ENCODE results near the gene HOXA6. TPM values are rescaled to one million over a fixed set of nuclear protein-coding genes. Genes with fewer than 3 reads are reported as not detected.

HOXA6 gene
- total RNA-seq, 2 experiments from 2014 or later, result not detected

- CTCF ChIA-PET, result interaction anchor here (1.1 kb wide), 1 partner anchor 1263 kb away, joined by 3 read pairs; no protein-coding TSS in a partner anchor
- Histone ChIP-seq H3K9me3 (ENCODE audit: control insufficient read depth in 1 of 2, insufficient read depth in 1 of 2, low read length in 2 of 2) (peaks cover 0 to 72% of the 10 kb centered on the region in 2 experiments), H3K27me3 (ENCODE audit: control insufficient read depth in 1 of 2, insufficient read depth in 2 of 2, low read length in 2 of 2) (peaks cover 92 to 98% of the 10 kb centered on the region in 2 experiments), H3K36me3 (ENCODE audit: insufficient read depth, low read length) (no peaks in the 10 kb centered on the region), H3K27ac (ENCODE audit: low read depth in 1 of 2, low read length in 2 of 2) (no peak overlapping the region), H3K4me3 (ENCODE audit: low read length) (peak overlapping the region; percentile 4), H3K4me1 (ENCODE audit: insufficient read depth, low read length) (peaks cover 72% of the 10 kb centered on the region)
- ATAC-seq (ENCODE audit: poor library complexity) (peak; percentile 8), DNase-seq (peak in 3 of 14 experiments; percentile 40 to 62 (median 60))
- H3K4me3 Mint-ChIP-seq, result peak overlapping the region; percentile 59
- TF ChIP-seq CTCF (IDR thresholded peaks at IDR 0.05), result no peak
- H3K27me3 Mint-ChIP-seq, result peaks cover 97% of the 10 kb centered on the region
- POLR2A ChIA-PET, result no interaction called here
- intact Hi-C loops (cut with DNase I, micrococcal nuclease), result loop anchor here in 1 of 2 experiments (1.0 to 5.0 kb wide), 2 partner anchors 954 to 1295 kb away; partner anchors contain the start of genes CBX3 and HNRNPA2B1
- peak overlapping the region; percentile 71 for H3K27ac Mint-ChIP-seq
- no peaks in the 10 kb centered on the region for H3K36me3 Mint-ChIP-seq (ENCODE audit: low read depth)
- peaks cover 73% of the 10 kb centered on the region for H3K4me1 Mint-ChIP-seq (ENCODE audit: low read depth)
- H3K9me3 Mint-ChIP-seq, result no peaks in the 10 kb centered on the region
These were observed 8.4 kb upstream of the HOXA6 start for GRCh38 chr7:27155816-27156507.

GRCh38 chr7:27154901-27155815 lies 7.6 kb upstream of the HOXA6 start:
- Mint-ChIP-seq H3K9me3 (no peaks in the 10 kb centered on the region), H3K27me3 (peaks cover 100% of the 10 kb centered on the region), H3K4me3 (peak overlapping the region; percentile 63), H3K4me1 (ENCODE audit: low read depth) (peaks cover 77% of the 10 kb centered on the region), H3K36me3 (ENCODE audit: low read depth) (no peaks in the 10 kb centered on the region), H3K27ac (peak overlapping the region; percentile 71)
- ATAC-seq (ENCODE audit: poor library complexity) (no peak), DNase-seq (peak in 4 of 14 experiments; percentile 48 to 61 (median 52))
- Histone ChIP-seq H3K36me3 (ENCODE audit: insufficient read depth, low read length) (no peaks in the 10 kb centered on the region), H3K4me3 (ENCODE audit: low read length) (no peak overlapping the region), H3K4me1 (ENCODE audit: insufficient read depth, low read length) (peaks cover 72% of the 10 kb centered on the region), H3K9me3 (ENCODE audit: control insufficient read depth in 1 of 2, insufficient read depth in 1 of 2, low read length in 2 of 2) (peaks cover 0 to 74% of the 10 kb centered on the region in 2 experiments), H3K27me3 (ENCODE audit: control insufficient read depth in 1 of 2, insufficient read depth in 2 of 2, low read length in 2 of 2) (peaks cover 93 to 97% of the 10 kb centered on the region in 2 experiments), H3K27ac (ENCODE audit: low read depth in 1 of 2, low read length in 2 of 2) (no peak overlapping the region)
- CTCF ChIA-PET, result no interaction called here
- intact Hi-C loops (cut with DNase I, micrococcal nuclease), result loop anchor here (5.0 kb wide), 3 partner anchors 32 to 953 kb away; partner anchors contain the start of genes CBX3 (in 1 of the 2), HNRNPA2B1 (in 1 of the 2) and HOXA11 (in 1 of the 2)
- TF ChIP-seq CTCF (IDR thresholded peaks at IDR 0.05), result no peak
- POLR2A ChIA-PET, result no interaction called here

- H3K4me1 Mint-ChIP-seq (ENCODE audit: low read depth), result peaks cover 71% of the 10 kb centered on the region
- CTCF ChIA-PET, result no interaction called here
- Histone ChIP-seq H3K4me3 (ENCODE audit: low read length) (no peak overlapping the region), H3K9me3 (ENCODE audit: control insufficient read depth in 1 of 2, insufficient read depth in 1 of 2, low read length in 2 of 2) (peaks cover 0 to 72% of the 10 kb centered on the region in 2 experiments), H3K36me3 (ENCODE audit: insufficient read depth, low read length) (no peaks in the 10 kb centered on the region), H3K27ac (ENCODE audit: low read depth in 1 of 2, low read length in 2 of 2) (no peak overlapping the region), H3K4me1 (ENCODE audit: insufficient read depth, low read length) (peaks cover 70% of the 10 kb centered on the region), H3K27me3 (ENCODE audit: control insufficient read depth in 1 of 2, insufficient read depth in 2 of 2, low read length in 2 of 2) (peaks cover 91 to 97% of the 10 kb centered on the region in 2 experiments)
- peak overlapping the region; percentile 8 for H3K4me3 Mint-ChIP-seq
- no peak for ATAC-seq (ENCODE audit: poor library complexity)
- POLR2A ChIA-PET, result no interaction called here
- H3K27ac Mint-ChIP-seq, result peak overlapping the region; percentile 71
- DNase-seq, result peak in 1 of 14 experiments; percentile 31
- no peak for TF ChIP-seq CTCF (IDR thresholded peaks at IDR 0.05)
- intact Hi-C loops (cut with DNase I, micrococcal nuclease), result loop anchor here (5.0 kb wide), 2 partner anchors 33 to 43 kb away; partner anchors contain the start of gene HOXA11 (in 1 of the 2)
- H3K36me3 Mint-ChIP-seq (ENCODE audit: low read depth), result no peaks in the 10 kb centered on the region
- peaks cover 100% of the 10 kb centered on the region for H3K27me3 Mint-ChIP-seq
- no peaks in the 10 kb centered on the region for H3K9me3 Mint-ChIP-seq
These were observed 6.8 kb upstream of the HOXA6 start for GRCh38 chr7:27154369-27154768.

All from CD4-positive, alpha-beta T cell (primary cell).